A549 (cell line): ENCODE data around the gene ZNF816.

Source experiments
- CTCF ChIP-seq: fragments of >200 bp; sonication (Bioruptor Twin); formaldehyde crosslinking; IDR thresholded peaks from 3 replicates; pipeline ENCODE4 v1.5.1; 2016
- EP300 ChIP-seq, 2 experiments: fragments of >200 bp; sonication (Bioruptor Twin); formaldehyde crosslinking; IDR thresholded peaks; 2 replicates in 1 of 2; 3 replicates in 1 of 2; pipeline ENCODE4 v1.6.1; 2016 to 2017
- FOSB ChIP-seq: fragments of 250-450 bp; sonication (Bioruptor Pico); IDR thresholded peaks from 2 replicates; pipeline ENCODE4 v1.5.0; 2020; ENCODE audit warnings: mild to moderate bottlenecking, moderate library complexity
- JUNB ChIP-seq: fragments of >200 bp; sonication (Bioruptor Twin); formaldehyde crosslinking; IDR thresholded peaks from 2 replicates; pipeline ENCODE4 v1.6.1; 2016

DNA sequence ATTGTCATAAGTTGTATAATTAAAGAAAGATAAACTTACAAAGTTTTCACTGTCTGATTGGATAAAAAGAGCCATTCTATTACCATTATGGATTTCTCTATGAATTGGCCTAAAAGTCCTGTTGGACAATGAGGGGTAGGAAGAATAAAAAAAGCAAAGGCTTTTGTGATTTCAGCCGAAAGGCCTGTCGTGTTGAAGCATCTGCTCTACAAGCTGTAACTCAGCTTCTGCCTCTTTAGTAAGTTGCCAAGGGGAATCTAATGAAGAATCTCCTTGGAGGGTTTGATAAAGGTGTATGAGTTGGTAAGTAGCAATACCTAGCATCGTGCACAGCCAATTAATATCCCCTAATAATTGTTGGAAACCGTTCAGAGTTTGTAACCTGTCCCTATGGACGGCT lies 25.8 kb upstream of the ZNF816 start:
- TF ChIP-seq CTCF (no peak), JUNB (no peak), EP300 (IDR thresholded peaks at IDR 0.05) (no peak), FOSB (CRISPR knock-in tag) (no peak)
